Activated naive CD8-positive, alpha-beta T cell treated with anti-CD3 and anti-CD28 coated beads, Interleukin-2, amount 50 U/mL, for 24 hours (primary cell): ENCODE results near the gene FADD.
A peak's percentile ranks its signal among the peaks of the same experiment; 100 is the strongest.

Experiments used
- ATAC-seq: fragments of 150-1000 bp; cut with Tn5 transposase; one replicate; pipeline ENCODE4 v1.10.0; 2021
- DNase-seq: peaks from one replicate; pipeline ENCODE4 v3.0.0; 2021
- H3K27ac Mint-ChIP-seq: one replicate; pipeline ENCODE4 v1.8.0; 2021; ENCODE audit warnings: mild to moderate bottlenecking, mixed read lengths
- H3K27me3 Mint-ChIP-seq: one replicate; pipeline ENCODE4 v1.8.0; 2021; ENCODE audit warnings: mixed read lengths
- H3K36me3 Mint-ChIP-seq: one replicate; pipeline ENCODE4 v1.8.0; 2021; ENCODE audit warnings: low read depth, mixed read lengths
- H3K4me1 Mint-ChIP-seq: one replicate; pipeline ENCODE4 v1.8.0; 2021; ENCODE audit warnings: mixed read lengths
- H3K4me3 Mint-ChIP-seq: one replicate; pipeline ENCODE4 v1.8.0; 2021; ENCODE audit warnings: mild to moderate bottlenecking, moderate library complexity, mixed read lengths
- H3K9me3 Mint-ChIP-seq: one replicate; pipeline ENCODE4 v1.8.0; 2021; ENCODE audit warnings: mixed read lengths

FADD gene

GRCh38 chr11:70230151-70230839 is 27.2 kb downstream of the FADD start:
- H3K4me1 Mint-ChIP-seq = no peaks in the 10 kb centered on the region
- peaks cover 2% of the 10 kb centered on the region for H3K27me3 Mint-ChIP-seq
- no peak overlapping the region for H3K27ac Mint-ChIP-seq
- DNase-seq (no peak), ATAC-seq (no peak)
- H3K36me3 Mint-ChIP-seq = no peaks in the 10 kb centered on the region
- no peaks in the 10 kb centered on the region for H3K9me3 Mint-ChIP-seq
- H3K4me3 Mint-ChIP-seq = no peak overlapping the region

GRCh38 chr11:70230840-70231710 is 28.0 kb downstream of the FADD start:
- no peaks in the 10 kb centered on the region for H3K9me3 Mint-ChIP-seq
- no peaks in the 10 kb centered on the region for H3K36me3 Mint-ChIP-seq
- H3K27ac Mint-ChIP-seq = no peak overlapping the region
- no peak overlapping the region for H3K4me3 Mint-ChIP-seq
- H3K4me1 Mint-ChIP-seq = no peaks in the 10 kb centered on the region
- ATAC-seq (no peak), DNase-seq (no peak)
- H3K27me3 Mint-ChIP-seq = peaks cover 2% of the 10 kb centered on the region

DNA sequence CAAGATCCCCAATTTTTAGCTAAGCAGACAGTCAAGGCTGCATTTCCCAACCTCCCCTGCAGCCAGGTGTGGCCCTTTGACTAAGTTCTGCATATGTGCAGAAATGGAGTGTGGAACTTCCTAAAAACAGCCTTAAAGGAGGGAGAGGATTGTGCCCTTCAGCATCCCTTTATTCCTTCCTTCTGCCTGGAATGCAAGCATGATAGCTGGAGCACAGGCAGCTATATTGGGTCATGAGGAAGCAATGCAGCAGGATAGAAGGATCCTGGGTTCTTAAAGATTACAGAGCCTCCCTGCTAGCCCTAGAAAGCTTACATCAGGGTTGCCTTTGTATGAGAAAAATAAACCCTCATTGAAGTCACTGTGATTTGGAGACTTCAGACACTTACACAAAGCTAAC is 29.9 kb downstream of the FADD start:
- Mint-ChIP-seq H3K36me3 (no peaks in the 10 kb centered on the region), H3K4me1 (no peaks in the 10 kb centered on the region), H3K9me3 (no peaks in the 10 kb centered on the region), H3K27me3 (peaks cover 3% of the 10 kb centered on the region), H3K4me3 (no peak overlapping the region), H3K27ac (no peak overlapping the region)
- DNase-seq = no peak
- no peak for ATAC-seq

DNA sequence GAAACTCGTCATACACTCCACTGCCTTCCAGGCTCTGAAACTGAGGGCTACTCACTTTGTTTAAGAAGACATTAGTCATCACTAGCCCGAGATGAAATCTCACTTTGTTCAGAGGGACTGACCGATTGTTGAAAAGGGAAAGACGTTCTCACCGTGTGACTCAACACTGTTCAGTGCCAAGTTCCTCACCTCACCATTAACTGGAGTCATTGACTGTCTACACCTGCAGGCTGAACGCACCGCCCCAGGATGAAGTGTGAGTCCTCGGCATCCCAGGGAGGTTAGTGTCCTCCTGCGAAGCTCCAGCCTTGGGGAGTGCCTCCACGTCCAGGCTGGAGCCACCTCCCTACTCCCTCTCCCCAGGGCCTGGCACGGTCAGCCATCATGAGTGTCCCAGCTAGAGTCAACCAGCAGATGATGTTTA is 30.4 kb downstream of the FADD start:
- DNase-seq = no peak
- no peaks in the 10 kb centered on the region for H3K36me3 Mint-ChIP-seq
- H3K27ac Mint-ChIP-seq = no peak overlapping the region
- H3K9me3 Mint-ChIP-seq = no peaks in the 10 kb centered on the region
- H3K4me3 Mint-ChIP-seq = no peak overlapping the region
- H3K4me1 Mint-ChIP-seq = no peaks in the 10 kb centered on the region
- peaks cover 3% of the 10 kb centered on the region for H3K27me3 Mint-ChIP-seq
- ATAC-seq = peak; percentile 63

DNA sequence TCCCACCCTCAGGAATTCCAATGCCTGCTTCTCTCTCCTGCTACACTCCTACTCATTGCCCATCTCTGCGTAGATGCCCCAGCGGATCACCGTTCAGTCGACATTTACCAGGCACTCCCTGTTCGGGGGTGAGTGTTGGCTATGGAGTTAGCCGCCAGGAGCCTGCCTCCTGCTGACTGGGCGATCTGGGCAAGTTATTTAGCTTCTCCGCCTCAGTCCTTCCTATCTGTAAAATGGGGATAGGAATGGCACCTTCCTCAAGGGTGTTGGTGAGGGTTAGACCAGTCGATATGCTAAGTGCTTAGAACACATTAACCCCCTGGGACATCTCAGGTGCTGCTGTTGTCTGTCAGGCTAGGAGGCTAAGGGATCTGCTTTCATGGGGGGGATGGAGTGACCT is 30.9 kb downstream of the FADD start:
- DNase-seq (no peak), ATAC-seq (peak; percentile 24)
- H3K9me3 Mint-ChIP-seq = no peaks in the 10 kb centered on the region
- no peak overlapping the region for H3K4me3 Mint-ChIP-seq
- no peak overlapping the region for H3K27ac Mint-ChIP-seq
- peaks cover 5% of the 10 kb centered on the region for H3K27me3 Mint-ChIP-seq
- no peaks in the 10 kb centered on the region for H3K36me3 Mint-ChIP-seq
- no peaks in the 10 kb centered on the region for H3K4me1 Mint-ChIP-seq

- Mint-ChIP-seq H3K4me3 (no peak overlapping the region), H3K36me3 (no peaks in the 10 kb centered on the region), H3K9me3 (no peaks in the 10 kb centered on the region), H3K27ac (no peak overlapping the region), H3K4me1 (no peaks in the 10 kb centered on the region), H3K27me3 (peaks cover 11% of the 10 kb centered on the region)
- ATAC-seq (no peak), DNase-seq (no peak)
These were observed 37.2 kb downstream of the FADD start for GRCh38 chr11:70240337-70240736.

DNA sequence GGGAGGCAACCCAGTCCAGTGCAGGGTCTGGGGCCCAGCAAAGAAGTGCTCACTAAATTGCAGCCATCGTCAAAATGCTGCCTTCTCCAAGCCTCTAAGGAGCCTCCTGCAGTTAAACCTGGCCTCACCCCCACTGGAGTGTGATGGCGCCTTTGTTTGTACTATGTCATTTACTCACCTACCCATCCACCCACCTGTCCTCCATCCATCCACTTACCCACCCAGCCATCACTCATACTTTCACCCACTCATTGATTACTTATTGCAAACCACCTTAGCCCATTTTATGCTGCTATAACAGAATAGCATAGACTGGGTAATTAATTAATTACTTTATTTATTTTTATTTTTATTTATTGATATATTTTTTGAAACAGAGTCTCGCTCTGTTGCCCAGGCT is 38.6 kb downstream of the FADD start:
- DNase-seq (no peak), ATAC-seq (no peak)
- H3K27ac Mint-ChIP-seq = no peak overlapping the region
- peaks cover 11% of the 10 kb centered on the region for H3K27me3 Mint-ChIP-seq
- no peak overlapping the region for H3K4me3 Mint-ChIP-seq
- H3K4me1 Mint-ChIP-seq = peaks cover under 1% of the 10 kb centered on the region
- no peaks in the 10 kb centered on the region for H3K36me3 Mint-ChIP-seq
- no peaks in the 10 kb centered on the region for H3K9me3 Mint-ChIP-seq

- ATAC-seq (no peak), DNase-seq (no peak)
- Mint-ChIP-seq H3K36me3 (peaks cover 1% of the 10 kb centered on the region), H3K27me3 (peaks cover 9% of the 10 kb centered on the region), H3K9me3 (peaks cover 4% of the 10 kb centered on the region), H3K27ac (no peak overlapping the region), H3K4me1 (peaks cover 7% of the 10 kb centered on the region), H3K4me3 (no peak overlapping the region)
These were observed 39.8 kb downstream of the FADD start for GRCh38 chr11:70242885-70243284.

DNA sequence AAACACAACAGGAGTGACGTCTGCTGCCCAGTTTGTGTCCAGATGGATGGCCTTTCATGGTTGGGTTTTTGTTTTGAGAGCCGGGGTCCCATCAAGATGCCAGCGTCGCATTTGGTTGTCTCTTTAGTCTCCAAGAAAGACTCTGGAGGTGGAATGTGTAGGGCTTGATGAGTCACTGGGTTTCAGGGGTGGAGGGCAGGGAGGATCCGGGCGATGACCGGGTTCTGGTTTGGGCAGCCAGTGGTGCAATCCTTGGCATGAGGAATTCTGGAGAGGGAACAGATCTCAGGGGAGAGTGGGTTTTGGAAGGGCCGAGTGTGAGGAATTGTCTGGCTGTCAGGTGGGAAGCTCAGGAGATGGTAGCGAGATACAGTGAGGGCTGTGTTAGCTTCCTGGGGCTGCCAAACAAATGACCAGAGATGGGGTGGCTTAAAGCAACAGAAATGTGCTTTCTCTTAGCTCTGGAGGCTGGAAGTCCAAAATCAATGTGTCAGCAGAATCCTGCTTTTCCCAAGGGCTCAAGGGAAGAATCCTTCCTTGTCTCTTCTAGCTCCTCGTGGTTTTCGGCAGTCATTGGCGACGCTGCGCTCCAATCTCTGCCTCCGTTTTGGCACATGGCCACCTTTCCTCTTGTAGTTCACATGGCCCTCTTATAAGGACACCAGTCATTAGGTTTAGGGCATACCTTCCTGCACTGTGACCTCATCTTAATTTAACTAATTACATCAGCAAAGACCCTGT is 41.0 kb downstream of the FADD start:
- Mint-ChIP-seq H3K4me1 (peaks cover 7% of the 10 kb centered on the region), H3K36me3 (peaks cover 1% of the 10 kb centered on the region), H3K27ac (no peak overlapping the region), H3K4me3 (no peak overlapping the region), H3K27me3 (peaks cover 5% of the 10 kb centered on the region), H3K9me3 (peaks cover 4% of the 10 kb centered on the region)
- ATAC-seq (no peak), DNase-seq (no peak)

DNA sequence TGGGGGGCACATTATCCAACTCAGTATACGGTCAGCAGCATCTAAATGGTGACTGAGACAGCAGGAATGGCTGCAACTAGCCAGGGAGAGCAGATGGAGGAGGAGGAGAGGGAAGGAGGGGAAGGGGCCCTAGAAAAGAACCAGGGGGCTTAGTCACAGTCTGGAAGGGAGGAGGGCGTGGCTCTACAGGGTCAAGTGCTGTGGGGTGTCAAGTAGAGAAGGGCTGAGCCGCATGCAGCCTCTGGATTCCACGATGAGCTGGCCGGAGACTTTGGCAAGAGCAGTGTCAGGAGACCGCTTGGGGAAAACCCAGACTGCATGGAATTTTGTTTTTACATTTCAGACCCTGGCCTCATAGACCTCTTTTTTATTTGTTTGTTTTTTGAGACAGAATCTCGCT is 41.6 kb downstream of the FADD start:
- Mint-ChIP-seq H3K27me3 (peaks cover 5% of the 10 kb centered on the region), H3K4me1 (peaks cover 7% of the 10 kb centered on the region), H3K9me3 (peaks cover 4% of the 10 kb centered on the region), H3K27ac (no peak overlapping the region), H3K4me3 (no peak overlapping the region), H3K36me3 (peaks cover 1% of the 10 kb centered on the region)
- no peak for DNase-seq
- ATAC-seq = no peak

DNA sequence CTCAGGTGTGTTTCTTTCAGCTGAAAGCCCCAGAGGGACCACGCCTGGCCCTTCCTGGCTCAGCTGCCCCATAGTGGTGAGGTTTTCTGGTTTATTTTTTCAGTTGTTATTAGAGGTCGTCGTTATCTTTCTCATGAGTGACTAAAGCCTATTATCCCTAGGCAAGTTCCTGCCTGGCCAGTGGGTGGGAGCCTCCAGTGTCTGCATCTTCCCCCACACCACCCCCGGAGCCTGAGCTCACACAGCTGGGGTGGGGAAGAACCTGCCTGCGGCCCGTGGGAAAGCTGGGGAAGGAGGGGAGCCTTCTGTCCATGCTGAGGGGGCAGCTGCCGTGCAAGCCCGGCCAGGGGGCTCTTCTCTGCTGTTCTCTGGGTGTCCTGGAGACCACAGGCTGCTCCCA is 43.1 kb downstream of the FADD start:
- ATAC-seq (no peak), DNase-seq (no peak)
- Mint-ChIP-seq H3K4me1 (peaks cover 7% of the 10 kb centered on the region), H3K27ac (no peak overlapping the region), H3K36me3 (peaks cover 1% of the 10 kb centered on the region), H3K4me3 (no peak overlapping the region), H3K27me3 (no peaks in the 10 kb centered on the region), H3K9me3 (peaks cover 4% of the 10 kb centered on the region)

DNA sequence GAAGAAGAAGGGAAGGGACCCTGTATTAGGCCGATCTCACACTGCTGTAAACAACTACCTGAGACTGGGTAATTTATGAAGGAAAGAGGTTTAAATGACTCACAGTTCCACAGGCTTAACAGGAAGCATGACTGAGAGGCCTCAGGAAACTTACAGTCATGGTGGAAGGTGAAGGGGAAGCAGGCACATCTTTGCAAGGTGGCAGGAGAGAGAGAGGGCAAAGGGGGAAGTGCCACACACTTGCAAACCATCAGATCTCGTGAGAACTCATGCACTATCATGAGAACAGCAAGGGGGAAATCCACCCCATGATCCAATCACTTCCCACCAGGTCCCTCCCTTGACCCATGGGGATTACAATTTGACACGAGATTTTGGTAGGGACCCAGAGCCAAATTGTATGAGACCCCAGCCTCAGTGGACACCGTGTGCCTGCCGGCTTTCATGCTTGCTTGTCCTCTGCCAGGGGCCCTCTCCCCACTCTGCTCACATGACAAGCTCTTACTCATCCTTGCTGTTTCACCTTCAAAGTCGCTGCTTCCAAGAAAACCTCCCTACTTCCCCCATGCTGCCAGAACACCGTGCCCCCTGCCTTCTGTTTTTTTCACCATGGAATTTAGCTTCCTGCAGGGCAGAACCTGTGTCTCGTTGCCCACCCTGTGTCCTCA is 44.1 kb downstream of the FADD start:
- ATAC-seq (no peak), DNase-seq (no peak)
- peak overlapping the region; percentile 54 for H3K27ac Mint-ChIP-seq
- H3K4me3 Mint-ChIP-seq = no peak overlapping the region
- H3K27me3 Mint-ChIP-seq = no peaks in the 10 kb centered on the region
- H3K36me3 Mint-ChIP-seq = peaks cover 1% of the 10 kb centered on the region
- peaks cover 4% of the 10 kb centered on the region for H3K9me3 Mint-ChIP-seq
- H3K4me1 Mint-ChIP-seq = peaks cover 7% of the 10 kb centered on the region

GRCh38 chr11:70247710-70248072 is 44.6 kb downstream of the FADD start:
- no peak overlapping the region for H3K27ac Mint-ChIP-seq
- peaks cover 4% of the 10 kb centered on the region for H3K9me3 Mint-ChIP-seq
- ATAC-seq (no peak), DNase-seq (no peak)
- H3K27me3 Mint-ChIP-seq = no peaks in the 10 kb centered on the region
- peaks cover 7% of the 10 kb centered on the region for H3K4me1 Mint-ChIP-seq
- no peak overlapping the region for H3K4me3 Mint-ChIP-seq
- peaks cover 1% of the 10 kb centered on the region for H3K36me3 Mint-ChIP-seq

DNA sequence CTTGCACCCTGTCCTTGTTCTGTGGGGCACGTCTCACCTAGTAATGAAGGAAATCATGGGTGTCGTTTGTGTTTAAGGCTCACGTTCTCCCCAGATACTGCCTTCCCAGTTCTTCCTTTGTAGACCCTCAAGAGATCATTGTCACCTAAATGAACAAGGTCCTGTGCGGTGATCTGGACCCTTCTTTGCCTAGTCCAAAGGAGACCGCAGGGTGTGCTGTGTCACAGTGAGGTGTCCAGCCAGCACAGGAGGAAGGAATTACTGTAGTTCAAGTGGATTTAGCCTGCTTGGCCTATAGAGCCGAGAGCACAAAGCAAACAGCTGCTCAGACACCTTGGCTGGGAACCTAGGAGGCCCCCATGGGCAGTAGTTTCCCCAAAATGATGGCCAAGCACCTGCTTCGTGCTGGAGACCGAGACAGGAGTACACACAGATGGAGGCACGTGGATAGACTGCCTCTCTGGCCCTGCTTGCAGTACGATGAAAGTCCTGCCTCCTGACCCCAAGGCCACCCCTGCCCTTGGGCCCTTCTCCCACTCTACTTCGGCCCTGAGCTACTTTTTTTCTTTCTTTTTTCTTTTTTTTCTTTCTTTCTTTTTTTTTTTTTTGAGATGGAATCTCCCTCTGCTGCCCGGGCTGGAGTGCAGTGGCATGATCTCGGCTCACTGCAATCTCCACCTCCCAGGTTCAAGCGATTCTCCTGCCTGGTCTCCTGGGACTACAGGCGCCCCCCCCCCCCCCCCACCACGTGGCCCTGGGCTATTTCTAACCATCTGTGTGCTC is 48.0 kb downstream of the FADD start:
- Mint-ChIP-seq H3K27me3 (no peaks in the 10 kb centered on the region), H3K36me3 (peaks cover 1% of the 10 kb centered on the region), H3K4me1 (peaks cover 7% of the 10 kb centered on the region), H3K4me3 (no peak overlapping the region), H3K27ac (no peak overlapping the region), H3K9me3 (peaks cover 4% of the 10 kb centered on the region)
- ATAC-seq = no peak
- DNase-seq = no peak
